Measurements from ENCODE around the gene PRND. TPM values are rescaled to one million over a fixed set of nuclear protein-coding genes. Genes with fewer than 3 reads are reported as not detected.

Gene PRND
- total and polyA plus RNA-seq, 2 of the 13 experiments (the other 11 are each of a cell fraction or from before 2014, with no cell fraction given): not detected

DNA sequence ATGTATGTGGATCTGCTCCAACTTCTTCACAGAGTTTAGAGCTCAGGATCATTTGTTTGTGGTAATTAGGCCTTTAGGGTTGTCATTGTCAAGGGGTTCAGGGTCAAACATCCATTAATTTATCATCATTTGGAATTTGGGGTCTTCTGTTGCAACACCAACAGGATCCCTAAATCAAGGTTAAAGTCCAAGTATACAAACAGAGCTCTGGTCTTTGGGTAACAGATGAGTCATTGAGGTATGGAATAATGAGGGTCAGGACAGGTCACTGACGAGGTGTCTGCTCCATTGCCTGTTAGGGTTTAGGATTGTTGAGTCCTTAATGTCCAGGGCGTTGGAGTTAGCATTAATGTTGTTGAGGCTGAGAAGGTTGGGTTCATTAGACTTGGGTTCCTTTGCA is 47.6 kb downstream of the PRND start (continued):
- TF ChIP-seq ZNF367 (CRISPR knock-in tag; IDR thresholded peaks at IDR 0.05; ENCODE audit: borderline replicate concordance) (no peak), ZBTB7B (CRISPR knock-in tag; IDR thresholded peaks at IDR 0.05) (peak; percentile 74), SOX5 (CRISPR knock-in tag; IDR thresholded peaks at IDR 0.05; ENCODE audit: borderline replicate concordance) (peak; percentile 82; the same call in 1 of the 2 replicates), TBL1XR1 (IDR thresholded peaks at IDR 0.05; ENCODE audit: borderline replicate concordance, low read length, partially characterized antibody) (peak; percentile 63), HDAC2 (CRISPR knock-in tag; IDR thresholded peaks at IDR 0.05) (0 out of 2 replicates have a peak, but pooled peaks have one; percentile 23), JUNB (CRISPR knock-in tag; IDR thresholded peaks at IDR 0.05; ENCODE audit: borderline replicate concordance) (peak; percentile 80), SP140L (CRISPR knock-in tag; IDR thresholded peaks at IDR 0.05; ENCODE audit: borderline replicate concordance) (no peak), ZNF225 (CRISPR knock-in tag; IDR thresholded peaks at IDR 0.05) (no peak), FOSL2 (CRISPR knock-in tag; IDR thresholded peaks at IDR 0.05) (peak; percentile 97), HMG20B (CRISPR knock-in tag; conservative IDR thresholded peaks at IDR 0.05) (0 out of 2 replicates have a peak, but pooled peaks have one; percentile 31), ATF3 (CRISPR knock-in tag; IDR thresholded peaks at IDR 0.05) (peak; percentile 63; the same call in 1 of the 2 replicates), ZNF616 (CRISPR knock-in tag; IDR thresholded peaks at IDR 0.05; ENCODE audit: low read depth) (no peak), RNF2 (conservative IDR thresholded peaks at IDR 0.05; ENCODE audit: low read depth) (no peak), GATAD1 (CRISPR knock-in tag; IDR thresholded peaks at IDR 0.05) (0 out of 2 replicates have a peak, but pooled peaks have one; percentile 39), LRRFIP1 (CRISPR knock-in tag; conservative IDR thresholded peaks at IDR 0.05) (no peak), FOXA3 (CRISPR knock-in tag; IDR thresholded peaks at IDR 0.05) (peak; percentile 76), NFKB2 (CRISPR knock-in tag; IDR thresholded peaks at IDR 0.05; ENCODE audit: borderline replicate concordance) (no peak), CEBPB (IDR thresholded peaks at IDR 0.05; ENCODE audit: borderline replicate concordance, low read depth, low read length) (peak; percentile 93), ZFP82 (CRISPR knock-in tag; IDR thresholded peaks at IDR 0.05; ENCODE audit: borderline replicate concordance) (no peak)
- TF ChIP-seq, protein P1, sequence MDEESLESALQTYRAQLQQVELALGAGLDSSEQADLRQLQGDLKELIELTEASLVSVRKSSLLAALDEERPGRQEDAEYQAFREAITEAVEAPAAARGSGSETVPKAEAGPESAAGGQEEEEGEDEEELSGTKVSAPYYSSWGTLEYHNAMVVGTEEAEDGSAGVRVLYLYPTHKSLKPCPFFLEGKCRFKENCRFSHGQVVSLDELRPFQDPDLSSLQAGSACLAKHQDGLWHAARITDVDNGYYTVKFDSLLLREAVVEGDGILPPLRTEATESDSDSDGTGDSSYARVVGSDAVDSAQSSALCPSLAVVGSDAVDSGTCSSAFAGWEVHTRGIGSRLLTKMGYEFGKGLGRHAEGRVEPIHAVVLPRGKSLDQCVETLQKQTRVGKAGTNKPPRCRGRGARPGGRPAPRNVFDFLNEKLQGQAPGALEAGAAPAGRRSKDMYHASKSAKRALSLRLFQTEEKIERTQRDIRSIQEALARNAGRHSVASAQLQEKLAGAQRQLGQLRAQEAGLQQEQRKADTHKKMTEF (CRISPR knock-in tag; IDR thresholded peaks at IDR 0.05): 0 out of 2 replicates have a peak, but pooled peaks have one; percentile 34
- TF ChIP-seq, protein P2, sequence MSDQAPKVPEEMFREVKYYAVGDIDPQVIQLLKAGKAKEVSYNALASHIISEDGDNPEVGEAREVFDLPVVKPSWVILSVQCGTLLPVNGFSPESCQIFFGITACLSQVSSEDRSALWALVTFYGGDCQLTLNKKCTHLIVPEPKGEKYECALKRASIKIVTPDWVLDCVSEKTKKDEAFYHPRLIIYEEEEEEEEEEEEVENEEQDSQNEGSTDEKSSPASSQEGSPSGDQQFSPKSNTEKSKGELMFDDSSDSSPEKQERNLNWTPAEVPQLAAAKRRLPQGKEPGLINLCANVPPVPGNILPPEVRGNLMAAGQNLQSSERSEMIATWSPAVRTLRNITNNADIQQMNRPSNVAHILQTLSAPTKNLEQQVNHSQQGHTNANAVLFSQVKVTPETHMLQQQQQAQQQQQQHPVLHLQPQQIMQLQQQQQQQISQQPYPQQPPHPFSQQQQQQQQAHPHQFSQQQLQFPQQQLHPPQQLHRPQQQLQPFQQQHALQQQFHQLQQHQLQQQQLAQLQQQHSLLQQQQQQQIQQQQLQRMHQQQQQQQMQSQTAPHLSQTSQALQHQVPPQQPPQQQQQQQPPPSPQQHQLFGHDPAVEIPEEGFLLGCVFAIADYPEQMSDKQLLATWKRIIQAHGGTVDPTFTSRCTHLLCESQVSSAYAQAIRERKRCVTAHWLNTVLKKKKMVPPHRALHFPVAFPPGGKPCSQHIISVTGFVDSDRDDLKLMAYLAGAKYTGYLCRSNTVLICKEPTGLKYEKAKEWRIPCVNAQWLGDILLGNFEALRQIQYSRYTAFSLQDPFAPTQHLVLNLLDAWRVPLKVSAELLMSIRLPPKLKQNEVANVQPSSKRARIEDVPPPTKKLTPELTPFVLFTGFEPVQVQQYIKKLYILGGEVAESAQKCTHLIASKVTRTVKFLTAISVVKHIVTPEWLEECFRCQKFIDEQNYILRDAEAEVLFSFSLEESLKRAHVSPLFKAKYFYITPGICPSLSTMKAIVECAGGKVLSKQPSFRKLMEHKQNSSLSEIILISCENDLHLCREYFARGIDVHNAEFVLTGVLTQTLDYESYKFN (CRISPR knock-in tag; conservative IDR thresholded peaks at IDR 0.05): peak; percentile 63
- TF ChIP-seq, protein P3, sequence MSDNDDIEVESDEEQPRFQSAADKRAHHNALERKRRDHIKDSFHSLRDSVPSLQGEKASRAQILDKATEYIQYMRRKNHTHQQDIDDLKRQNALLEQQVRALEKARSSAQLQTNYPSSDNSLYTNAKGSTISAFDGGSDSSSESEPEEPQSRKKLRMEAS (IDR thresholded peaks at IDR 0.05): no peak

All from HepG2 (cell line).